Measurements from ENCODE around the gene SINHCAF. TPM values are rescaled to one million over a fixed set of nuclear protein-coding genes. Genes with fewer than 3 reads are reported as not detected.
A peak's percentile ranks its signal among the peaks of the same experiment; 100 is the strongest.

The SINHCAF gene
- total RNA-seq, 3 donors from 2014 or later: 11.8 to 76.5 (median 54.7) TPM

DNA sequence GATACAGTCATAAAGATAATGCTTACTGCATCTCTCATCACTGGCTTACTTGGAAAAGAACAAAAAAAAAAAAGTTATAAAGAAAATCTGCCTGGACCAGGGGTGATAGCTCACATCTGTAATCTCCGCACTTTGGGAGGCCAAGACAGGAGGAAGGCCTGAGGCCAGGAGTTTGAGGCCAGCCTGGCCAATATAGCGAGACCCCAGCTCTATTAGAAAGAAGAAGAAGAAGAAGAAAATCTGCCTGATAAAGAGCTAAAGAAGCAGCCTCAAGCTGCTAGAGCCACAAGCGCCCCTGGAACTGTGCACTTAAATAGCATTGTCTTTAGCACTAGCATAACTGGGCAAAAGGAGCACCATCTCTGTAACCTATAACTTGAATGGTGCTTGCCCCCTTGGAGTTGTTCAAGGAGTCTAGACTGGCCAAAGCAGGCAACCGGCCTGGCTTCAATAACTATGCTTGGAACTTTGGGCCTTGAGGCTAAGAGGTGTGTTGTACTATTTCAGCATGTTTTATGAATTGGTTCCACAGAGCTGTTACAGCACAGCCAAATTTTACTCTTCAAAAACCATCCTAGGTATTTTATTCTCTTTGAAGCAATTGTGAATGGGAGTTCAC, 53.2 kb downstream of the SINHCAF start:
- H3K9me3 ChIP-seq: no peaks in the 10 kb centered on the region

DNA sequence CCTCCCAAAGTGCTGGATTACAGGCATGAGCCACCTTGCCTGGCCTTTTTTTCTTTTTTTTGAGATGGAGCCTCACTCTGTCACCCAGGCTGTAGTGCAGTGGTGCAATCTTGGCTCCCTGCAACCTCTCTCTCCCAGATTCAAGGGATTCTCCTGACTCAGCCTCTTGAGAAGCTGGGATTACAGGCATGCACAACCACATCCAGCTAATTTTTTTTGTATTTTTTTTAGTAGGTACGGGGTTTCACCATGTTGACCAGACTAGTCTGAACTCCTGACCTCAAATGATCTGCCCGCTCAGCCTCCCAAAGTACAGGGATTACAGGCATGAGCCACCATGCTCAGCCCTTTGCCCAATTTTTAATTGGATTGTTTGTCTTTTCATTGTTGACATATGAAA, 58.0 kb downstream of the SINHCAF start:
- Histone ChIP-seq H3K27ac (no peak overlapping the region), H3K9me3 (no peaks in the 10 kb centered on the region), H3K4me1 (no peaks in the 10 kb centered on the region), H3K36me3 (no peaks in the 10 kb centered on the region), H3K4me3 (no peak overlapping the region), H3K27me3 (no peaks in the 10 kb centered on the region)
- intact Hi-C loops (cut with DNase I; ENCODE audit: low total_unique reads): no loop called here
- no peak for DNase-seq (ENCODE audit: low spot score in 2 of 2)
- no peak for TF ChIP-seq POLR2AphosphoS5 (IDR thresholded peaks at IDR 0.05)
- TF ChIP-seq, protein P1, sequence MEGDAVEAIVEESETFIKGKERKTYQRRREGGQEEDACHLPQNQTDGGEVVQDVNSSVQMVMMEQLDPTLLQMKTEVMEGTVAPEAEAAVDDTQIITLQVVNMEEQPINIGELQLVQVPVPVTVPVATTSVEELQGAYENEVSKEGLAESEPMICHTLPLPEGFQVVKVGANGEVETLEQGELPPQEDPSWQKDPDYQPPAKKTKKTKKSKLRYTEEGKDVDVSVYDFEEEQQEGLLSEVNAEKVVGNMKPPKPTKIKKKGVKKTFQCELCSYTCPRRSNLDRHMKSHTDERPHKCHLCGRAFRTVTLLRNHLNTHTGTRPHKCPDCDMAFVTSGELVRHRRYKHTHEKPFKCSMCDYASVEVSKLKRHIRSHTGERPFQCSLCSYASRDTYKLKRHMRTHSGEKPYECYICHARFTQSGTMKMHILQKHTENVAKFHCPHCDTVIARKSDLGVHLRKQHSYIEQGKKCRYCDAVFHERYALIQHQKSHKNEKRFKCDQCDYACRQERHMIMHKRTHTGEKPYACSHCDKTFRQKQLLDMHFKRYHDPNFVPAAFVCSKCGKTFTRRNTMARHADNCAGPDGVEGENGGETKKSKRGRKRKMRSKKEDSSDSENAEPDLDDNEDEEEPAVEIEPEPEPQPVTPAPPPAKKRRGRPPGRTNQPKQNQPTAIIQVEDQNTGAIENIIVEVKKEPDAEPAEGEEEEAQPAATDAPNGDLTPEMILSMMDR (IDR thresholded peaks at IDR 0.05): no peak
- TF ChIP-seq POLR2A (IDR thresholded peaks at IDR 0.05): no peak

More for the DNA sequence above, 53.2 kb downstream of the SINHCAF start:
- Histone ChIP-seq H3K27ac (no peak overlapping the region), H3K4me1 (no peaks in the 10 kb centered on the region), H3K36me3 (no peaks in the 10 kb centered on the region), H3K4me3 (no peak overlapping the region), H3K27me3 (no peaks in the 10 kb centered on the region)
- TF ChIP-seq POLR2AphosphoS5 (IDR thresholded peaks at IDR 0.05): no peak
- TF ChIP-seq POLR2A (IDR thresholded peaks at IDR 0.05): no peak
- TF ChIP-seq, protein P1 (IDR thresholded peaks at IDR 0.05): no peak
- intact Hi-C loops (cut with DNase I; ENCODE audit: low total_unique reads): no loop called here
- DNase-seq (ENCODE audit: low spot score in 2 of 2): peak in 1 of 2 donors; percentile 57

DNA sequence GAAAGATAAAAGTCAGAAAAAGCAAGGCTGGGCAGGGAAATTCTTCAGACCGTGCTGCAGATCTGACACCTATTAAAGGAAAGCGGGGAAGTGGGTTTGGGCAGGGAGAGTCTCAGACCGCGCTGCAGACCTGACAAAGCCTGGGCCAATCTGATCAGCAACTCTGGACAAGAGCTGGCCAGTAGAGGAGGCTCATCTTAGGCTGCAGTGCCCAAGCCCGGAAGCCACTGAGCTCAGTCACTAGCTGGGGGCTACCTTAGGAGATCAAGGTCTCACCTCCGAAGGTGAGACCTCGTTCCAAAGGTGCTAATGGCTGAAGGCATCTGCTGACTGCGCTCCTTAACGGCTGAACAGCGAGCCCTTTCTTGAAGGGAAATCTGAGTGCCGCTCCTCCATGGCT, 60.2 kb downstream of the SINHCAF start:
- TF ChIP-seq, protein P1 (IDR thresholded peaks at IDR 0.05): no peak
- TF ChIP-seq POLR2AphosphoS5 (IDR thresholded peaks at IDR 0.05) (no peak), POLR2A (IDR thresholded peaks at IDR 0.05) (no peak)
- Histone ChIP-seq H3K9me3 (no peaks in the 10 kb centered on the region), H3K4me3 (no peak overlapping the region), H3K36me3 (no peaks in the 10 kb centered on the region), H3K27me3 (no peaks in the 10 kb centered on the region), H3K4me1 (no peaks in the 10 kb centered on the region), H3K27ac (no peak overlapping the region)
- intact Hi-C loops (cut with DNase I; ENCODE audit: low total_unique reads): no loop called here
- no peak for DNase-seq (ENCODE audit: low spot score in 2 of 2)

DNA sequence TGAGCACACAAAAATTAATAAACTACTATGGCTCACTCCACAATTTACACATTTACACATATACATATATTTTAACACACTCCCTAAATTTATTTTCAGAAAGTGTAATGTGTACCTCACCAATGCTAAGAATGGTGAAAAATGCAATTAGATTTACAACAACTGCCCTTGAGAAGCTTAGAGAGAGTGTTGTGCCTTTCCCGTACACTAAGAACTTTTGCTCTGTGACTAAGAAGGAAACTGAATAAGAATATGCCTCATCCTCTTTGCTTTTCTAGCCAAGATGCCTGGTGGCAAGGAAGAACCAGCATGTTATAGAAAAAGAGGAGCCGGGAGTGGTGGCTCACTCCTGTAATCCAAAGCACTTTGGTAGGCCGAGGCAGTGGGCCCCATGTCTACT, 62.3 kb downstream of the SINHCAF start:
- no peak for DNase-seq (ENCODE audit: low spot score in 2 of 2)
- no peaks in the 10 kb centered on the region for H3K27me3 ChIP-seq
- H3K36me3 ChIP-seq: no peaks in the 10 kb centered on the region
- intact Hi-C loops (cut with DNase I; ENCODE audit: low total_unique reads): no loop called here
- no peaks in the 10 kb centered on the region for H3K9me3 ChIP-seq
- no peak overlapping the region for H3K27ac ChIP-seq
- no peak overlapping the region for H3K4me3 ChIP-seq
- H3K4me1 ChIP-seq: no peaks in the 10 kb centered on the region
- TF ChIP-seq POLR2AphosphoS5 (IDR thresholded peaks at IDR 0.05): no peak

DNA sequence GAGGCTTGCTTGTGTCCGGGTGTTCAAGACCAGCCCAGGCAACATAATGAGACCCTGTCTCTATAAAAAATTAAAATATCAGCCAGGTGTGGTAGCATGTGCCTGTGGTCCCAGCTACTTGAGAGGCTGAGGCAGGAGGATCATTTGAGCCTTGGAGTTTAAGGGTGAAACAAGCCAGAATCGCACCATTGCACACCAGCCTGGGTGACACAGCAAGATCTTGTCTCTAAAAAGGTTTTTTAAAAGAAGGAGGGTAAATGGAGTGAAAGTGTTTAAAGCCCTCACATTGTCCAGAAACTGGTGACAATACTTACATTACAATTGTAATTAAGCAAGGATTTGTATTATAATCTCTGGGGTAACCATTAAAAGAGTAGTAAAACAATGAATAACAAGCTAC, 64.2 kb downstream of the SINHCAF start:
- Histone ChIP-seq H3K4me1 (no peaks in the 10 kb centered on the region), H3K27ac (no peak overlapping the region), H3K27me3 (no peaks in the 10 kb centered on the region), H3K4me3 (no peak overlapping the region), H3K9me3 (no peaks in the 10 kb centered on the region), H3K36me3 (no peaks in the 10 kb centered on the region)
- intact Hi-C loops (cut with DNase I; ENCODE audit: low total_unique reads): no loop called here
- DNase-seq (ENCODE audit: low spot score in 2 of 2): no peak
- no peak for TF ChIP-seq POLR2AphosphoS5 (IDR thresholded peaks at IDR 0.05)
- TF ChIP-seq, protein P1 (IDR thresholded peaks at IDR 0.05): no peak

DNA sequence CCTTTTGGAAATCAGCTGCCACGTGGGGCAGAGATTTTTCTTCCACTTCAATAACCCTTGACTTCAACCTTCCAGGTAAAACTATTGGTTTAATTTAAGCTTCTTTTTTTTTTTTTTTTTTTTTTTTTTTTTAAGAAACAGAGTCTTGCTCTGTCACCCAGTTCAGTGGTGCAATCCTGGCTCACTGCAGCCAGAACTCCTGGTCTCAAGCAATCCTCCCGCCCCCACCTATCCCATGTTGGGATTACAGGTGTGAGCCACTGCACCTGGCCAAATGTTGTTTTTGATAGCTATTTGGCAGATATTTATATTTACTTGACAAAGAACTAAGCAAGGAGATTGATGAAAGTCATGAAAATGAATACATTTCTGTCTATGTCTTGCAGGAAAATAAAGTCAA, 65.1 kb downstream of the SINHCAF start:
- Histone ChIP-seq H3K27ac (no peak overlapping the region), H3K9me3 (no peaks in the 10 kb centered on the region), H3K4me3 (no peak overlapping the region), H3K27me3 (no peaks in the 10 kb centered on the region), H3K4me1 (no peaks in the 10 kb centered on the region), H3K36me3 (no peaks in the 10 kb centered on the region)
- no peak for TF ChIP-seq POLR2A (IDR thresholded peaks at IDR 0.05)
- no peak for TF ChIP-seq POLR2AphosphoS5 (IDR thresholded peaks at IDR 0.05)
- TF ChIP-seq, protein P1 (IDR thresholded peaks at IDR 0.05): no peak
- intact Hi-C loops (cut with DNase I; ENCODE audit: low total_unique reads): no loop called here
- DNase-seq (ENCODE audit: low spot score in 2 of 2): no peak

Measured in breast epithelium (tissue), 4 donors.